H1 (cell line): ENCODE data around the gene GLRX3. TPM values are rescaled to one million over a fixed set of nuclear protein-coding genes. Genes with fewer than 3 reads are reported as not detected.

Source experiments
- CTCF ChIA-PET: fragments of 300-600 bp; sonication (Branson Sonifier 250); formaldehyde crosslinking; loops from one replicate; lab custom pipeline; 2021; ENCODE audit not compliant: partially characterized antibody; lab: Charles Lee
- POLR2A ChIA-PET: fragments of 300-600 bp; sonication (Branson Sonifier 250); formaldehyde crosslinking; loops from one replicate; lab custom pipeline; 2021; ENCODE audit warnings: inconsistent platforms; ENCODE audit not compliant: partially characterized antibody; lab: Charles Lee
- DNase-seq, 2 experiments: peaks; one replicate each; pipeline versions ENCODE4 v3.0.0 to v3.0.0-alpha.2; 2010 to 2022; ENCODE audit warnings: low spot score in 2 of 2, low read depth in 1 of 2, mixed read lengths in 1 of 2
- FAIRE-seq: peaks from 2 replicates; lab custom pipeline; 2011; peaks lifted over from hg19 to GRCh38; lab: Jason Lieb, UNC
- H2AFZ ChIP-seq: 2 replicates; pipeline ENCODE4 v1.8.1; 2012; ENCODE audit warnings: low read length, inconsistent platforms
- H2AK5ac ChIP-seq: 2 replicates; pipeline ENCODE4 v1.6.1; 2013; ENCODE audit warnings: low read depth, low read length
- H2BK120ac ChIP-seq: replicated peaks from 2 replicates; pipeline ENCODE3; 2013; ENCODE audit warnings: low read depth, low read length, inconsistent platforms
- H2BK12ac ChIP-seq: 2 replicates; pipeline ENCODE4 v1.6.1; 2013; ENCODE audit warnings: low read depth, low read length
- H2BK15ac ChIP-seq: 2 replicates; pipeline ENCODE4 v1.6.1; 2013; ENCODE audit warnings: low read length
- H2BK20ac ChIP-seq: 2 replicates; pipeline ENCODE4 v1.6.1; 2013; ENCODE audit warnings: low read length
- H2BK5ac ChIP-seq: 2 replicates; pipeline ENCODE4 v1.6.1; 2013; ENCODE audit warnings: low read depth, low read length
- H3K14ac ChIP-seq: 2 replicates; pipeline ENCODE4 v1.6.1; 2013; ENCODE audit warnings: inconsistent platforms; ENCODE audit not compliant: insufficient read length
- H3K18ac ChIP-seq: 2 replicates; pipeline ENCODE4 v1.6.1; 2013; ENCODE audit warnings: low read length; ENCODE audit errors: extremely low read depth
- H3K23ac ChIP-seq: 2 replicates; pipeline ENCODE4 v1.6.1; 2013; ENCODE audit warnings: inconsistent platforms; ENCODE audit not compliant: insufficient read length
- H3K23me2 ChIP-seq: 2 replicates; pipeline ENCODE4 v1.6.1; 2013; ENCODE audit warnings: low read depth, low read length
- H3K27ac ChIP-seq: 2 replicates; pipeline ENCODE4 v1.6.1; 2011; ENCODE audit warnings: low read depth, low read length, inconsistent platforms
- H3K27me3 ChIP-seq, 4 experiments: replicated peaks in 1 of 4; 1 replicate in 1 of 4; 2 replicates in 3 of 4; pipeline versions ENCODE4 v1.6.1 to v1.8.1; 2011 to 2013; ENCODE audit warnings: low read length in 3 of 4, mild to moderate bottlenecking in 3 of 4, inconsistent platforms in 2 of 4, mixed read lengths in 2 of 4, moderate library complexity in 1 of 4; ENCODE audit not compliant: control insufficient read depth in 3 of 4, insufficient read depth in 3 of 4; ENCODE audit errors: extremely low read depth in 1 of 4
- H3K36me3 ChIP-seq, 4 experiments: 2 replicates each; pipeline versions ENCODE4 v1.6.1 to v1.8.1; 2011 to 2013; ENCODE audit warnings: mild to moderate bottlenecking in 4 of 4, low read length in 3 of 4, moderate library complexity in 2 of 4, control low read depth in 1 of 4, inconsistent platforms in 1 of 4; ENCODE audit not compliant: insufficient read depth in 4 of 4, control insufficient read depth in 2 of 4
- H3K4ac ChIP-seq: replicated peaks from 2 replicates; pipeline ENCODE3; 2013; ENCODE audit warnings: low read length, low read depth, mixed read lengths, inconsistent platforms; ENCODE audit not compliant: insufficient read length
- H3K4me1 ChIP-seq, 4 experiments: replicated peaks in 1 of 4; 1 replicate in 1 of 4; 2 replicates in 3 of 4; pipeline versions ENCODE4 v1.6.1 to v1.8.1; 2011 to 2013; ENCODE audit warnings: low read length in 3 of 4, inconsistent platforms in 2 of 4, mixed read lengths in 1 of 4; ENCODE audit not compliant: insufficient read depth in 4 of 4, control insufficient read depth in 3 of 4
- H3K4me2 ChIP-seq, 2 experiments: 2 replicates each; pipeline versions ENCODE4 v1.6.1 to v1.8.1; 2011 to 2013; ENCODE audit warnings: low read depth in 2 of 2, low read length in 2 of 2, control low read depth in 1 of 2, inconsistent platforms in 1 of 2, mild to moderate bottlenecking in 1 of 2; ENCODE audit not compliant: insufficient read depth in 1 of 2
- H3K4me3 ChIP-seq, 4 experiments: fragments of 200-600, 300-600 bp in 1 of 4; sonication (generic), shearing (Covaris generic), sonication (Bioruptor Twin) in 1 of 4; 2 replicates each; pipeline versions ENCODE4 v1.5.1 to v1.8.1; 2011 to 2016; ENCODE audit warnings: low read length in 4 of 4, low read depth in 3 of 4, control low read depth in 2 of 4, inconsistent platforms in 2 of 4, mild to moderate bottlenecking in 2 of 4, mixed read lengths in 1 of 4, moderate library complexity in 1 of 4; ENCODE audit not compliant: insufficient read depth in 2 of 4; ENCODE audit errors: extremely low read depth in 1 of 4
- H3K56ac ChIP-seq: replicated peaks from 2 replicates; pipeline ENCODE3; 2013; ENCODE audit warnings: low read depth, mild to moderate bottlenecking, mixed read lengths, low read length, inconsistent platforms; ENCODE audit not compliant: insufficient read length
- H3K79me1 ChIP-seq: 2 replicates; pipeline ENCODE4 v1.6.1; 2013; ENCODE audit warnings: low read depth, low read length, control low read depth
- H3K79me2 ChIP-seq, 2 experiments: 2 replicates each; pipeline versions ENCODE4 v1.6.1 to v1.8.1; 2012 to 2013; ENCODE audit warnings: low read length in 2 of 2, mild to moderate bottlenecking in 2 of 2, inconsistent platforms in 1 of 2; ENCODE audit not compliant: insufficient read depth in 2 of 2, control insufficient read depth in 1 of 2
- H3K9ac ChIP-seq, 4 experiments: replicated peaks in 1 of 4; 1 replicate in 1 of 4; 2 replicates in 3 of 4; pipeline versions ENCODE4 v1.6.1 to v1.8.1; 2011 to 2013; ENCODE audit warnings: low read depth in 3 of 4, low read length in 3 of 4, control low read depth in 2 of 4, mild to moderate bottlenecking in 2 of 4, moderate library complexity in 2 of 4, inconsistent platforms in 1 of 4; ENCODE audit errors: extremely low read depth in 1 of 4
- H3K9me3 ChIP-seq, 2 experiments: 2 replicates each; pipeline versions ENCODE4 v1.6.1 to v1.8.1; 2012 to 2013; ENCODE audit warnings: mild to moderate bottlenecking in 2 of 2, moderate library complexity in 2 of 2, control low read depth in 1 of 2, inconsistent platforms in 1 of 2, low read depth in 1 of 2, low read length in 1 of 2, mixed read lengths in 1 of 2; ENCODE audit not compliant: insufficient read depth in 2 of 2
- H4K20me1 ChIP-seq, 2 experiments: replicated peaks in 1 of 2; 2 replicates each; pipeline versions ENCODE3 to v1.8.1; 2011 to 2013; ENCODE audit warnings: inconsistent platforms in 2 of 2, low read length in 2 of 2, mild to moderate bottlenecking in 1 of 2; ENCODE audit not compliant: insufficient read depth in 2 of 2, control insufficient read depth in 1 of 2
- H4K5ac ChIP-seq: 2 replicates; pipeline ENCODE4 v1.6.1; 2013; ENCODE audit warnings: low read length, low read depth, mixed read lengths, inconsistent platforms; ENCODE audit not compliant: insufficient read length
- H4K8ac ChIP-seq: 2 replicates; pipeline ENCODE4 v1.8.0; 2013; ENCODE audit warnings: mild to moderate bottlenecking, moderate library complexity, low read length, inconsistent platforms; ENCODE audit not compliant: insufficient read depth; ENCODE audit errors: extremely low read depth
- H4K91ac ChIP-seq: replicated peaks from 2 replicates; pipeline ENCODE3; 2013; ENCODE audit warnings: low read length, mixed read lengths, inconsistent platforms; ENCODE audit not compliant: insufficient read length
- ASH2L ChIP-seq: fragments of 200-600, 300-600 bp; sonication (generic); IDR thresholded peaks from one replicate; pipeline ENCODE4 v1.7.1; 2017; ENCODE audit warnings: low read length
- BCL11A ChIP-seq, 2 experiments: IDR thresholded peaks; one replicate each; pipeline ENCODE4 v1.6.1; 2011; ENCODE audit warnings: low read depth in 2 of 2, low read length in 2 of 2, mild to moderate bottlenecking in 2 of 2
- CBX5 ChIP-seq: fragments of 300-800, 300-1000 bp; sonication (generic); IDR thresholded peaks from 2 replicates; pipeline ENCODE4 v1.7.1; 2016; ENCODE audit warnings: antibody characterized with exemption, low read length, low read depth
- CHD1 ChIP-seq: IDR thresholded peaks from 2 replicates; pipeline ENCODE4 v1.6.1; 2012; ENCODE audit warnings: low read depth, low read length, improper control_type of control experiment
- GABPA ChIP-seq: IDR thresholded peaks from 2 replicates; pipeline ENCODE4 v1.6.1; 2011; ENCODE audit warnings: mild to moderate bottlenecking, low read length, moderate library complexity, borderline replicate concordance; ENCODE audit not compliant: insufficient read depth
- JUN ChIP-seq: IDR thresholded peaks from 2 replicates; pipeline ENCODE4 v1.6.1; 2011; ENCODE audit warnings: low read depth, mild to moderate bottlenecking, improper control_type of control experiment, low read length
- POLR2AphosphoS5 ChIP-seq: IDR thresholded peaks from 2 replicates; pipeline ENCODE4 v1.6.1; 2011; ENCODE audit warnings: low read depth, low read length
- RFX5 ChIP-seq: IDR thresholded peaks from 2 replicates; pipeline ENCODE4 v1.6.1; 2011; ENCODE audit warnings: low read depth, low read length, improper control_type of control experiment, borderline replicate concordance
- SAP30 ChIP-seq: fragments of 300-600 bp; sonication (generic); IDR thresholded peaks from 2 replicates; pipeline ENCODE4 v1.7.1; 2012; ENCODE audit warnings: low read length, moderate library complexity, mild to moderate bottlenecking, inconsistent platforms; ENCODE audit not compliant: insufficient read depth, insufficient replicate concordance
- SIRT6 ChIP-seq: IDR thresholded peaks from one replicate; pipeline ENCODE4 v1.7.1; 2012; ENCODE audit warnings: low read length, inconsistent platforms
- SUZ12 ChIP-seq: fragments of 200-600 bp; sonication (generic); IDR thresholded peaks from 2 replicates; pipeline ENCODE4 v1.6.1; 2012; ENCODE audit warnings: mild to moderate bottlenecking, inconsistent platforms, low read length, moderate library complexity, mixed read lengths
- WGBS, 2 experiments: shearing (Covaris generic) in 1 of 2; methylation state at CpG; one replicate each; pipeline versions ENCODE4 v1.1.6 to v1.1.7; 2013 to 2015; ENCODE audit warnings: low lambda C conversion rate in 2 of 2, mixed read lengths in 2 of 2, inconsistent platforms in 1 of 2, low coverage in 1 of 2, missing lambda C conversion rate in 1 of 2; ENCODE audit not compliant: insufficient replicate concordance in 2 of 2, insufficient coverage in 1 of 2, insufficient read length in 1 of 2; ENCODE audit errors: extremely low coverage in 1 of 2, missing lambda C conversion rate in 1 of 2; 5-methylcytosine and 5-hydroxymethylcytosine counted together
- polyA plus RNA-seq, 7 experiments: library from polyadenylated mRNA; depleted of rRNA in 3 of 7; stranded (reverse) in 5 of 7; unstranded in 2 of 7; fragments of >200 nt in 5 of 7; fragments of 200-250 nt in 2 of 7; gene quantifications; 1 replicate in 5 of 7; 2 replicates in 1 of 7; 4 replicates in 1 of 7; pipeline versions ENCODE4 v1.2.1 to v1.2.3, GENCODE V29; 2011 to 2013; ENCODE audit warnings: missing spikeins in 2 of 7, mixed read lengths in 2 of 7
- total RNA-seq: library from RNA; stranded (reverse); fragmentation: NEBNext Ultra II Directional; extraction: Animal tissue kit (Norgen Biotek cat#: 25700); gene quantifications from 2 replicates; pipeline ENCODE4 v1.2.1, GENCODE V29; 2021
- TF ChIP-seq, protein P1 (sequence below), 3 experiments: IDR thresholded peaks; 1 replicate in 2 of 3; 2 replicates in 1 of 3; pipeline versions ENCODE4 v1.5.1 to v1.6.1; 2011; ENCODE audit warnings: low read length in 3 of 3, mild to moderate bottlenecking in 3 of 3, inconsistent platforms in 2 of 3, low read depth in 1 of 3, moderate library complexity in 1 of 3; ENCODE audit not compliant: insufficient read depth in 1 of 3; ENCODE audit errors: control extremely low read depth in 1 of 3

The GLRX3 gene
- total and polyA plus RNA-seq, 2 of the 8 experiments (the other 6 are each of a cell fraction or from before 2014, with no cell fraction given), result 59.9 to 157 TPM

DNA sequence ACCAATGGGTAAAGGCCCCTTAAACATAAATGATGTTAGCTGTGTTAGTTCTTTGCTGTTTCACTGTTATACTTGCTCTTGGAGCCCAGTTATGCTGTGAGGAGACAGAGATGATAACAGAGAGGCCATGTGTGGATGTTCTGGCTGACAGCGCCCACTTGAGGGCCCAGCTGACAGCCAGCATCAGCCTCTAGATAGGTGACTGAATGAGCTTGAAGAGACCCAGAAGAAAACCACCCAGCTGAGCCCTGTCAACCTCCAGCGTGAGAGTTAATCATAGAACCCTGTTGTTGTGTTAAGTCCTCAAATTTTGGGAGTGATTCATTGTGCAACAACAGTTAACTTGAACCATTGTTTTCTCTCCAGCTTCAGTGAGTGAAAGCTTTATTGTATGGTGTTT lies 91.7 kb downstream of the GLRX3 start:
- H3K27me3 ChIP-seq, result no peaks in the 10 kb centered on the region
- H2BK20ac ChIP-seq, result no peak overlapping the region
- H3K9me3 ChIP-seq, result peaks cover 0 to 15% of the 10 kb centered on the region in 2 experiments; a peak in 3 of 4 replicates
- no peak overlapping the region for H3K4me2 ChIP-seq
- ChIA-PET CTCF (interaction anchor here (0.6 to 0.8 kb wide), 2 partner anchors 28 to 162 kb away, joined by 3 read pairs; no protein-coding TSS in a partner anchor), POLR2A (no interaction called here)
- no peak overlapping the region for H2AK5ac ChIP-seq
- H4K5ac ChIP-seq, result no peak overlapping the region
- no peaks in the 10 kb centered on the region for H3K23me2 ChIP-seq
- H3K14ac ChIP-seq, result no peak overlapping the region
- DNase-seq (no peak), FAIRE-seq (no peak)
- peaks cover 0 to 2% of the 10 kb centered on the region in 2 experiments for H4K20me1 ChIP-seq
- WGBS, 2 experiments, result 66% methylated on average over 2 of the region's 2 CpGs; no CpG with 5 or more reads in 1 of the 2 experiments
- H4K8ac ChIP-seq, result no peak overlapping the region
- H4K91ac ChIP-seq, result no peak overlapping the region
- H2BK12ac ChIP-seq, result no peak overlapping the region
- no peak overlapping the region for H2AFZ ChIP-seq
- H3K18ac ChIP-seq, result no peak overlapping the region
- H3K4me3 ChIP-seq, result no peak overlapping the region
- no peaks in the 10 kb centered on the region for H3K36me3 ChIP-seq
- H3K79me1 ChIP-seq, result no peaks in the 10 kb centered on the region
- no peak overlapping the region for H2BK5ac ChIP-seq
- H2BK15ac ChIP-seq, result no peak overlapping the region
- no peaks in the 10 kb centered on the region for H3K4me1 ChIP-seq
- H3K4ac ChIP-seq, result no peak overlapping the region
- no peak overlapping the region for H2BK120ac ChIP-seq
- no peak overlapping the region for H3K27ac ChIP-seq
- H3K23ac ChIP-seq, result no peak overlapping the region
- H3K56ac ChIP-seq, result no peak overlapping the region
- no peaks in the 10 kb centered on the region for H3K79me2 ChIP-seq
- no peak overlapping the region for H3K9ac ChIP-seq
- TF ChIP-seq BCL11A (IDR thresholded peaks at IDR 0.05; ENCODE audit: low read depth in 2 of 2, low read length in 2 of 2) (no peak), CHD1 (no peak), SIRT6 (no peak), SUZ12 (no peak), JUN (no peak), RFX5 (no peak), CBX5 (no peak), POLR2AphosphoS5 (no peak), GABPA (no peak), ASH2L (no peak), SAP30 (no peak)
- TF ChIP-seq, protein P1, sequence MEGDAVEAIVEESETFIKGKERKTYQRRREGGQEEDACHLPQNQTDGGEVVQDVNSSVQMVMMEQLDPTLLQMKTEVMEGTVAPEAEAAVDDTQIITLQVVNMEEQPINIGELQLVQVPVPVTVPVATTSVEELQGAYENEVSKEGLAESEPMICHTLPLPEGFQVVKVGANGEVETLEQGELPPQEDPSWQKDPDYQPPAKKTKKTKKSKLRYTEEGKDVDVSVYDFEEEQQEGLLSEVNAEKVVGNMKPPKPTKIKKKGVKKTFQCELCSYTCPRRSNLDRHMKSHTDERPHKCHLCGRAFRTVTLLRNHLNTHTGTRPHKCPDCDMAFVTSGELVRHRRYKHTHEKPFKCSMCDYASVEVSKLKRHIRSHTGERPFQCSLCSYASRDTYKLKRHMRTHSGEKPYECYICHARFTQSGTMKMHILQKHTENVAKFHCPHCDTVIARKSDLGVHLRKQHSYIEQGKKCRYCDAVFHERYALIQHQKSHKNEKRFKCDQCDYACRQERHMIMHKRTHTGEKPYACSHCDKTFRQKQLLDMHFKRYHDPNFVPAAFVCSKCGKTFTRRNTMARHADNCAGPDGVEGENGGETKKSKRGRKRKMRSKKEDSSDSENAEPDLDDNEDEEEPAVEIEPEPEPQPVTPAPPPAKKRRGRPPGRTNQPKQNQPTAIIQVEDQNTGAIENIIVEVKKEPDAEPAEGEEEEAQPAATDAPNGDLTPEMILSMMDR (IDR thresholded peaks at IDR 0.05; ENCODE audit: control extremely low read depth in 1 of 3, insufficient read depth in 1 of 3, low read depth in 1 of 3, low read length in 3 of 3), result no peak
